Activated B cell treated with CpG ODN at 0.5 μM for 24 hours (primary cell): ENCODE results near the gene UEVLD. TPM values are rescaled to one million over a fixed set of nuclear protein-coding genes. Genes with fewer than 3 reads are reported as not detected.

Source experiments
- ATAC-seq: fragments of 200-7000 bp; cut with Tn5 transposase; one replicate; pipeline ENCODE4 v1.10.0; 2021; ENCODE audit warnings: low read depth, mild to moderate bottlenecking, moderate library complexity
- CTCF ChIA-PET: fragments of 350-600 bp; sonication (Branson Sonifier 250); formaldehyde crosslinking; loops from one replicate; lab custom pipeline; 2021; ENCODE audit warnings: antibody characterized with exemption; lab: Charles Lee
- POLR2A ChIA-PET: fragments of 350-600 bp; sonication (Branson Sonifier 250); formaldehyde crosslinking; loops from one replicate; lab custom pipeline; 2021; ENCODE audit warnings: antibody characterized with exemption; lab: Charles Lee
- DNase-seq: peaks from one replicate; pipeline ENCODE4 v3.0.0; 2022
- H3K27ac Mint-ChIP-seq: one replicate; pipeline ENCODE4 v1.8.0; 2020; ENCODE audit warnings: mixed read lengths
- H3K27me3 Mint-ChIP-seq: one replicate; pipeline ENCODE4 v1.8.0; 2021; ENCODE audit warnings: mixed read lengths
- H3K36me3 Mint-ChIP-seq: one replicate; pipeline ENCODE4 v1.8.0; 2021; ENCODE audit warnings: low read depth, mixed read lengths
- H3K4me1 Mint-ChIP-seq: one replicate; pipeline ENCODE4 v1.8.0; 2021; ENCODE audit warnings: mixed read lengths
- H3K4me3 Mint-ChIP-seq: one replicate; pipeline ENCODE4 v1.8.0; 2020; ENCODE audit warnings: mild to moderate bottlenecking, mixed read lengths
- H3K9me3 Mint-ChIP-seq: one replicate; pipeline ENCODE4 v1.8.0; 2020; ENCODE audit warnings: mixed read lengths
- CTCF ChIP-seq: fragments of 200-600 bp; IDR thresholded peaks from one replicate; pipeline ENCODE4 v1.8.0; 2022; ENCODE audit warnings: antibody characterized with exemption, mild to moderate bottlenecking
- intact Hi-C: fragments of 100-400 bp; cut with micrococcal nuclease; formaldehyde crosslinking; loops from one replicate; pipeline ENCODE4 v1.15.1; 2024
- total RNA-seq: library from RNA; stranded (reverse); gene quantifications from 2 replicates; pipeline ENCODE4 v1.2.3, GENCODE V29; 2022

The UEVLD gene
- total RNA-seq = 12.9 and 18.0 TPM in 2 replicates

- ChIA-PET CTCF (no interaction called here), POLR2A (interaction anchor here (0.5 to 2.6 kb wide), 10 partner anchors 9 to 266 kb away, joined by 3 to 12 read pairs (median 4); partner anchors contain the start of genes GTF2H1, LDHA and TSG101)
- no peak within 1 kb of the TSS for H3K4me3 Mint-ChIP-seq
- H3K27ac Mint-ChIP-seq = no peak within 1 kb of the TSS
- intact Hi-C loops = loop anchor here (1.0 to 2.0 kb wide), 4 partner anchors 46 to 142 kb away; partner anchors contain the start of genes SPTY2D1 and TMEM86A
- peak; percentile 73 for ATAC-seq
- peak; percentile 65 for DNase-seq
- no peaks in the 10 kb centered on the region for H3K9me3 Mint-ChIP-seq
- H3K27me3 Mint-ChIP-seq = no peaks in the 10 kb centered on the region
- no peak for TF ChIP-seq CTCF
- H3K36me3 Mint-ChIP-seq = no peaks in the 10 kb centered on the region
- H3K4me1 Mint-ChIP-seq = no peaks in the 10 kb centered on the region
Observed at GRCh38 chr11:18588297-18589252, at the start of gene UEVLD. Gene UEVLD (minus strand): TSS chr11:18588734. CDS start chr11:18588654, 80 bp downstream.

GRCh38 chr11:18634140-18635032 lies 45.9 kb upstream of the UEVLD start, which contains the start of gene SPTY2D1:
Gene SPTY2D1 (minus strand): TSS chr11:18634342. CDS start chr11:18634257, 85 bp downstream.
- ChIA-PET POLR2A (interaction anchor here (0.6 to 2.9 kb wide), 16 partner anchors 10 to 529 kb away, joined by 3 to 37 read pairs (median 5); partner anchors contain the start of genes GTF2H1, HPS5, LDHA and SAAL1), CTCF (interaction anchor here (1.1 to 1.5 kb wide), 2 partner anchors 93 to 97 kb away, joined by 3 to 4 read pairs; no protein-coding TSS in a partner anchor)
- Mint-ChIP-seq H3K4me3 (peak within 1 kb of the TSS; percentile 99), H3K9me3 (no peaks in the 10 kb centered on the region), H3K36me3 (peaks cover 14% of the 10 kb centered on the region), H3K27me3 (peaks cover 3% of the 10 kb centered on the region), H3K4me1 (peaks cover 25% of the 10 kb centered on the region), H3K27ac (peak within 1 kb of the TSS; percentile 97)
- no peak for TF ChIP-seq CTCF
- peak; percentile 93 for ATAC-seq
- intact Hi-C loops = loop anchor here (1.0 to 5.0 kb wide), 15 partner anchors 16 to 1896 kb away; partner anchors contain the start of genes C11orf58, E2F8, GTF2H1 and HPS5
- peak; percentile 87 for DNase-seq

- H3K36me3 Mint-ChIP-seq = peaks cover 17% of the 10 kb centered on the region
- DNase-seq (no peak), ATAC-seq (peak; percentile 5)
- ChIA-PET CTCF (interaction anchor here (1.0 to 1.5 kb wide), 4 partner anchors 94 to 527 kb away, joined by 3 to 4 read pairs (median 4); partner anchors contain the start of gene SAAL1), POLR2A (interaction anchor here (0.6 to 2.9 kb wide), 15 partner anchors 9 to 527 kb away, joined by 3 to 37 read pairs (median 5); partner anchors contain the start of genes GTF2H1, HPS5, LDHA and TMEM86A)
- peaks cover 30% of the 10 kb centered on the region for H3K4me1 Mint-ChIP-seq
- H3K27me3 Mint-ChIP-seq = peaks cover 3% of the 10 kb centered on the region
- no peak for TF ChIP-seq CTCF
- H3K9me3 Mint-ChIP-seq = no peaks in the 10 kb centered on the region
- peak overlapping the region; percentile 99 for H3K4me3 Mint-ChIP-seq
- peak overlapping the region; percentile 97 for H3K27ac Mint-ChIP-seq
- intact Hi-C loops = loop anchor here (1.0 to 5.0 kb wide), 15 partner anchors 17 to 1895 kb away; partner anchors contain the start of genes C11orf58, E2F8, GTF2H1 and HPS5
Observed at GRCh38 chr11:18633256-18634139, 45.0 kb upstream of the UEVLD start.

- ChIA-PET CTCF (interaction anchor here (1.0 to 1.1 kb wide), 3 partner anchors 95 to 527 kb away, joined by 3 to 4 read pairs (median 4); partner anchors contain the start of gene SAAL1), POLR2A (interaction anchor here (1.1 to 2.9 kb wide), 9 partner anchors 10 to 526 kb away, joined by 3 to 37 read pairs (median 5); partner anchors contain the start of genes LDHA, TMEM86A, TSG101 and UEVLD)
- peaks cover 3% of the 10 kb centered on the region for H3K27me3 Mint-ChIP-seq
- H3K36me3 Mint-ChIP-seq = peaks cover 17% of the 10 kb centered on the region
- ATAC-seq = no peak
- intact Hi-C loops = loop anchor here (5.0 kb wide), 2 partner anchors 1356 to 1729 kb away; partner anchors contain the start of genes HTATIP2 and NUCB2
- DNase-seq = no peak
- H3K9me3 Mint-ChIP-seq = no peaks in the 10 kb centered on the region
- peaks cover 35% of the 10 kb centered on the region for H3K4me1 Mint-ChIP-seq
- no peak for TF ChIP-seq CTCF
- peak overlapping the region; percentile 97 for H3K27ac Mint-ChIP-seq
- H3K4me3 Mint-ChIP-seq = peak overlapping the region; percentile 99
Observed at GRCh38 chr11:18632841-18633240, 44.3 kb upstream of the UEVLD start.
